H9 (cell line): Measurements from ENCODE around the gene NAPEPLD. TPM values are rescaled to one million over a fixed set of nuclear protein-coding genes. Genes with fewer than 3 reads are reported as not detected.
A peak's percentile ranks its signal among the peaks of the same experiment; 100 is the strongest.

Experiments
- DNase-seq: peaks from one replicate; pipeline ENCODE4 v3.0.0-alpha.2; 2017
- H2AFZ ChIP-seq: one replicate; pipeline ENCODE4 v1.6.1; 2013; ENCODE audit warnings: mild to moderate bottlenecking, low read length, control low read depth, moderate library complexity
- H2AK5ac ChIP-seq: 2 replicates; pipeline ENCODE4 v1.6.1; 2013; ENCODE audit warnings: low read length, control low read depth, mixed read lengths; ENCODE audit not compliant: insufficient read length
- H2BK120ac ChIP-seq: one replicate; pipeline ENCODE4 v1.6.1; 2013; ENCODE audit warnings: low read depth, mild to moderate bottlenecking, low read length, control low read depth, inconsistent platforms; ENCODE audit not compliant: poor library complexity, severe bottlenecking
- H2BK12ac ChIP-seq: 2 replicates; pipeline ENCODE4 v1.6.1; 2013; ENCODE audit warnings: low read length, control low read depth, mixed read lengths, low read depth; ENCODE audit not compliant: insufficient read length
- H2BK15ac ChIP-seq: 2 replicates; pipeline ENCODE4 v1.6.1; 2013; ENCODE audit warnings: low read depth, low read length, control low read depth
- H2BK20ac ChIP-seq: one replicate; pipeline ENCODE4 v1.6.1; 2013; ENCODE audit warnings: low read depth, mild to moderate bottlenecking, low read length, control low read depth, inconsistent platforms; ENCODE audit not compliant: poor library complexity, severe bottlenecking
- H2BK5ac ChIP-seq: 2 replicates; pipeline ENCODE4 v1.6.1; 2013; ENCODE audit warnings: low read length, control low read depth, mixed read lengths; ENCODE audit not compliant: insufficient read length
- H3K14ac ChIP-seq: 2 replicates; pipeline ENCODE4 v1.6.1; 2013; ENCODE audit warnings: low read length, control low read depth; ENCODE audit not compliant: insufficient read depth
- H3K18ac ChIP-seq: 2 replicates; pipeline ENCODE4 v1.6.1; 2013; ENCODE audit warnings: low read depth, mild to moderate bottlenecking, mixed read lengths, low read length, control low read depth; ENCODE audit not compliant: insufficient read length
- H3K23ac ChIP-seq: 2 replicates; pipeline ENCODE4 v1.6.1; 2013; ENCODE audit warnings: low read length, control low read depth, mixed read lengths, low read depth; ENCODE audit not compliant: insufficient read length
- H3K23me2 ChIP-seq: 2 replicates; pipeline ENCODE4 v1.6.1; 2013; ENCODE audit warnings: low read depth, mild to moderate bottlenecking, mixed read lengths, low read length, control low read depth; ENCODE audit not compliant: insufficient read length, poor library complexity, severe bottlenecking
- H3K27ac ChIP-seq: 2 replicates; pipeline ENCODE4 v1.5.1; 2013; ENCODE audit warnings: low read length, control low read depth, mixed read lengths, low read depth; ENCODE audit not compliant: insufficient read length
- H3K27me3 ChIP-seq: 2 replicates; pipeline ENCODE4 v1.6.1; 2013; ENCODE audit warnings: low read length, control low read depth, inconsistent platforms; ENCODE audit not compliant: insufficient read depth
- H3K4ac ChIP-seq: 2 replicates; pipeline ENCODE4 v1.6.1; 2013; ENCODE audit warnings: low read depth, mild to moderate bottlenecking, control low read depth, inconsistent platforms, low read length, moderate library complexity
- H3K4me1 ChIP-seq: 2 replicates; pipeline ENCODE4 v1.6.1; 2013; ENCODE audit warnings: low read length, control low read depth, inconsistent platforms; ENCODE audit not compliant: insufficient read depth
- H3K4me2 ChIP-seq: 2 replicates; pipeline ENCODE4 v1.6.1; 2013; ENCODE audit warnings: low read length, control low read depth, mixed read lengths; ENCODE audit not compliant: insufficient read length, insufficient read depth
- H3K56ac ChIP-seq: 2 replicates; pipeline ENCODE4 v1.6.1; 2013; ENCODE audit warnings: low read depth, mild to moderate bottlenecking, mixed read lengths, low read length, control low read depth; ENCODE audit not compliant: insufficient read length
- H3K79me1 ChIP-seq: 2 replicates; pipeline ENCODE4 v1.6.1; 2013; ENCODE audit warnings: low read depth, mild to moderate bottlenecking, moderate library complexity, low read length, control low read depth, inconsistent platforms; ENCODE audit not compliant: insufficient read depth, poor library complexity, severe bottlenecking
- H3K79me2 ChIP-seq: 2 replicates; pipeline ENCODE4 v1.6.1; 2013; ENCODE audit warnings: low read length, control low read depth, inconsistent platforms; ENCODE audit not compliant: insufficient read depth
- H3K9ac ChIP-seq: 2 replicates; pipeline ENCODE4 v1.6.1; 2013; ENCODE audit warnings: low read length, control low read depth, mixed read lengths; ENCODE audit not compliant: insufficient read length; ENCODE audit errors: extremely low read depth
- H3K9me3 ChIP-seq: one replicate; pipeline ENCODE4 v1.6.1; 2013; ENCODE audit warnings: low read depth, low read length, inconsistent platforms; ENCODE audit not compliant: control insufficient read depth
- H3T11ph ChIP-seq: one replicate; pipeline ENCODE4 v1.6.1; 2013; ENCODE audit warnings: mild to moderate bottlenecking, low read length, control low read depth, inconsistent platforms
- H4K20me1 ChIP-seq: one replicate; pipeline ENCODE4 v1.6.1; 2013; ENCODE audit not compliant: control insufficient read depth, insufficient read length, insufficient read depth
- H4K5ac ChIP-seq: 2 replicates; pipeline ENCODE4 v1.6.1; 2013; ENCODE audit warnings: low read depth, mild to moderate bottlenecking, mixed read lengths, low read length, control low read depth; ENCODE audit not compliant: insufficient read length
- H4K8ac ChIP-seq: replicated peaks from 2 replicates; pipeline ENCODE4 v1.6.1; 2013; ENCODE audit warnings: low read length, control low read depth, mixed read lengths, low read depth; ENCODE audit not compliant: insufficient read length
- H4K91ac ChIP-seq: 2 replicates; pipeline ENCODE4 v1.6.1; 2013; ENCODE audit warnings: low read depth, mild to moderate bottlenecking, moderate library complexity, mixed read lengths, low read length, control low read depth; ENCODE audit not compliant: insufficient read length
- H3K27ac Mint-ChIP-seq, 3 experiments: 2 replicates in 2 of 3; 3 replicates in 1 of 3; pipeline ENCODE4 v1.8.0; 2020 to 2021; ENCODE audit warnings: mixed read lengths in 3 of 3, mild to moderate bottlenecking in 1 of 3, moderate library complexity in 1 of 3
- H3K27me3 Mint-ChIP-seq: 2 replicates; pipeline ENCODE4 v1.8.0; 2021; ENCODE audit warnings: low read depth, mild to moderate bottlenecking, moderate library complexity, mixed read lengths
- H3K36me3 Mint-ChIP-seq, 3 experiments: 2 replicates in 2 of 3; 3 replicates in 1 of 3; pipeline ENCODE4 v1.8.0; 2020 to 2021; ENCODE audit warnings: low read depth in 3 of 3, mixed read lengths in 3 of 3; ENCODE audit not compliant: insufficient read depth in 1 of 3
- H3K4me1 Mint-ChIP-seq, 2 experiments: 2 replicates each; pipeline ENCODE4 v1.8.0; 2020; ENCODE audit warnings: mixed read lengths in 2 of 2
- H3K4me3 Mint-ChIP-seq, 2 experiments: 2 replicates in 1 of 2; 3 replicates in 1 of 2; pipeline ENCODE4 v1.8.0; 2020 to 2021; ENCODE audit warnings: mild to moderate bottlenecking in 2 of 2, mixed read lengths in 2 of 2, moderate library complexity in 1 of 2
- H3K9me3 Mint-ChIP-seq, 2 experiments: 2 replicates in 1 of 2; 3 replicates in 1 of 2; pipeline ENCODE4 v1.8.0; 2020; ENCODE audit warnings: mild to moderate bottlenecking in 2 of 2, mixed read lengths in 2 of 2, moderate library complexity in 1 of 2
- CTCF ChIP-seq: fragments of 200-600 bp; sonication (generic); conservative IDR thresholded peaks from 3 replicates; pipeline ENCODE4 v1.8.0; 2021; ENCODE audit warnings: antibody characterized with exemption, mild to moderate bottlenecking
- WGBS: extraction: QIAGEN DNeasy Blood & Tissue Kit; methylation state at CpG from one replicate; pipeline ENCODE4 v1.1.7; 2013; ENCODE audit warnings: missing lambda C conversion rate, low lambda C conversion rate, mixed read lengths; ENCODE audit not compliant: insufficient read length; ENCODE audit errors: extremely low coverage; 5-methylcytosine and 5-hydroxymethylcytosine counted together
- total RNA-seq: library from RNA; stranded (reverse); gene quantifications from 2 replicates; pipeline ENCODE4 v1.2.1, GENCODE V29; 2021

The NAPEPLD gene
- total RNA-seq, 1 experiment from 2014 or later: 9.3 TPM

- no peaks in the 10 kb centered on the region for H3K4me1 ChIP-seq
- H2BK20ac ChIP-seq: no peak overlapping the region
- H2AK5ac ChIP-seq: no peak overlapping the region
- H3K4me2 ChIP-seq: peak overlapping the region; percentile 63
- peak overlapping the region; percentile 27 for H3K18ac ChIP-seq
- Mint-ChIP-seq H3K4me3 (peak overlapping the region; percentile 93 to 97), H3K27ac (peak overlapping the region; percentile 88 to 97 (median 95); a peak in 6 of 7 replicates), H3K9me3 (peaks cover 1 to 3% of the 10 kb centered on the region in 2 experiments; a peak in 2 of 5 replicates), H3K27me3 (no peaks in the 10 kb centered on the region), H3K36me3 (peaks cover 11 to 22% (median 15%) of the 10 kb centered on the region in 3 experiments; a peak in 6 of 7 replicates), H3K4me1 (peaks cover 16 to 25% of the 10 kb centered on the region in 2 experiments)
- H3K79me2 ChIP-seq: peaks cover 3% of the 10 kb centered on the region; the same call in 1 of the 2 replicates
- H3K23ac ChIP-seq: no peak overlapping the region
- no peaks in the 10 kb centered on the region for H3K27me3 ChIP-seq
- H2AFZ ChIP-seq: no peak overlapping the region
- H3K27ac ChIP-seq: no peak overlapping the region
- H3K23me2 ChIP-seq: peaks cover 13% of the 10 kb centered on the region
- H3K9me3 ChIP-seq: no peaks in the 10 kb centered on the region
- H3K79me1 ChIP-seq: no peaks in the 10 kb centered on the region
- H2BK120ac ChIP-seq: no peak overlapping the region
- H3K14ac ChIP-seq: no peak overlapping the region
- H2BK12ac ChIP-seq: no peak overlapping the region
- no peak overlapping the region for H4K8ac ChIP-seq
- peak overlapping the region; percentile 74 for H3K9ac ChIP-seq
- DNase-seq: peak; percentile 89
- no peak overlapping the region for H3T11ph ChIP-seq
- H2BK5ac ChIP-seq: no peak overlapping the region
- no peak overlapping the region for H4K91ac ChIP-seq
- H4K5ac ChIP-seq: no peak overlapping the region
- TF ChIP-seq CTCF: no peak
- H3K56ac ChIP-seq: no peak overlapping the region
- H3K4ac ChIP-seq: no peak overlapping the region
- no CpG with 5 or more reads among the region's 36 CpGs for WGBS
- no peaks in the 10 kb centered on the region for H4K20me1 ChIP-seq
- H2BK15ac ChIP-seq: no peak overlapping the region
Observed at GRCh38 chr7:103075337-103075918, 73.5 kb downstream of the NAPEPLD start.
